Sigmoid colon (tissue), 7 donors: ENCODE data around the gene JDP2. TPM values are rescaled to one million over a fixed set of nuclear protein-coding genes. Genes with fewer than 3 reads are reported as not detected.

Experiments used
- DNase-seq: peaks from one replicate; pipeline ENCODE4 v3.0.0-alpha.2; 2019
- H3K27ac ChIP-seq, 4 donors: fragments of 200-600 bp; sonication (generic); one replicate each; pipeline ENCODE4 v1.5.1; 2016 to 2019; ENCODE audit warnings: mild to moderate bottlenecking in 1 of 4
- H3K27me3 ChIP-seq, 3 donors: fragments of 200-600 bp; sonication (generic); one replicate each; pipeline ENCODE4 v1.5.1; 2019; ENCODE audit warnings: mild to moderate bottlenecking in 1 of 3
- H3K36me3 ChIP-seq, 4 donors: fragments of 200-600 bp; sonication (generic); one replicate each; pipeline ENCODE4 v1.5.1; 2016 to 2019
- H3K4me1 ChIP-seq, 4 donors: fragments of 200-600 bp; sonication (generic); one replicate each; pipeline ENCODE4 v1.5.1; 2017 to 2019
- H3K4me3 ChIP-seq, 4 donors: fragments of 200-600 bp; sonication (generic); one replicate each; pipeline ENCODE4 v1.5.1; 2017 to 2019; ENCODE audit warnings: mild to moderate bottlenecking in 2 of 4, moderate library complexity in 1 of 4
- H3K9me3 ChIP-seq, 4 donors: fragments of 200-600 bp in 3 of 4; sonication (generic) in 3 of 4; one replicate each; pipeline versions ENCODE4 v1.5.1 to v1.6.1; 2013 to 2019
- EP300 ChIP-seq, 4 donors: sonication (generic); formaldehyde crosslinking; IDR thresholded peaks; one replicate each; pipeline ENCODE4 v1.6.1; 2017; ENCODE audit warnings: antibody characterized with exemption in 4 of 4
- POLR2A ChIP-seq, 2 donors: fragments of 450-650 bp; IDR thresholded peaks; one replicate each; pipeline ENCODE4 v1.6.1; 2016; ENCODE audit warnings: antibody characterized with exemption in 2 of 2, mild to moderate bottlenecking in 2 of 2, moderate library complexity in 2 of 2
- POLR2AphosphoS5 ChIP-seq, 4 donors: sonication (generic); formaldehyde crosslinking; IDR thresholded peaks; one replicate each; pipeline ENCODE4 v1.6.1; 2017; ENCODE audit warnings: antibody characterized with exemption in 4 of 4
- WGBS, 2 donors: extraction: QIAGEN DNeasy Blood & Tissue Kit; methylation state at CpG; one replicate each; pipeline ENCODE4 v1.1.7; 2013; 5-methylcytosine and 5-hydroxymethylcytosine counted together
- intact Hi-C: fragments of 100-400 bp; cut with DNase I; formaldehyde crosslinking; loops from one replicate; pipeline ENCODE4 v1.15.1; 2023
- polyA plus RNA-seq, 3 donors: library from polyadenylated mRNA; stranded (reverse); fragments of 200-250 nt; gene quantifications; one replicate each; pipeline ENCODE4 v1.2.3, GENCODE V29; 2013
- total RNA-seq, 4 donors: library from RNA; depleted of rRNA; stranded (reverse); fragments of >200 nt; gene quantifications; one replicate each; pipeline ENCODE4 v1.1.0, GENCODE V29; 2016
- TF ChIP-seq, protein P1 (sequence below), 4 experiments: fragments of 450-650 bp in 3 of 4; fragments of 200-600 bp in 1 of 4; IDR thresholded peaks; one replicate each; pipeline ENCODE4 v1.5.1; 2016 to 2019; ENCODE audit warnings: antibody characterized with exemption in 4 of 4, mild to moderate bottlenecking in 3 of 4, moderate library complexity in 2 of 4
- donor health status: healthy with polysubstance abuse.
- donor health status: Bipolar disorder and iron deficiency.
- donor health status: healthy.

JDP2 gene
- total and polyA plus RNA-seq, 7 donors, result 24.5 to 90.0 (median 54.9) TPM

DNA sequence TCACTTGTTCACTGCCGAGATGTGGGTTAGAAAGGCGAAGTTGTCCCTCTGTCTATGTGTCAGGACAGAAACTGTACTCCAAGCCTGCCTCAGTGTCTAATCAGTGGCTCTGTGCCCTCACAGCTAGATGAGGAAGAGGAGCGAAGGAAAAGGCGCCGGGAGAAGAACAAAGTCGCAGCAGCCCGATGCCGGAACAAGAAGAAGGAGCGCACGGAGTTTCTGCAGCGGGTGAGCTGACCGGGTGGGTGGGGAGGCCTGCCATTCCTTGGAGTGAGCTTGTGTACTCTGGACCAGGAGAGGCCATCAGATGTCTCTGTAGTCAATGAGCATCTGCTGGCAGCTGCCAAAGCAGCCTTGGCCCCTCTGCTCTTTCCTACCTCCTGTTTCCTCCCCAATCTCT is 33.5 kb downstream of the JDP2 start:
- DNase-seq, result peak; percentile 50
- no peak overlapping the region for H3K27ac ChIP-seq
- 96 to 97% methylated on average over 12 of the region's 12 CpGs for WGBS, 2 donors
- peaks cover 0 to 46% (median 43%) of the 10 kb centered on the region in 4 donors for H3K4me1 ChIP-seq
- intact Hi-C loops, result no loop called here
- no peaks in the 10 kb centered on the region for H3K27me3 ChIP-seq
- no peak for TF ChIP-seq POLR2AphosphoS5 (IDR thresholded peaks at IDR 0.05)
- H3K9me3 ChIP-seq, result no peaks in the 10 kb centered on the region
- H3K36me3 ChIP-seq, result peaks cover 0 to 31% (median 18%) of the 10 kb centered on the region in 4 donors
- H3K4me3 ChIP-seq, result no peak overlapping the region

DNA sequence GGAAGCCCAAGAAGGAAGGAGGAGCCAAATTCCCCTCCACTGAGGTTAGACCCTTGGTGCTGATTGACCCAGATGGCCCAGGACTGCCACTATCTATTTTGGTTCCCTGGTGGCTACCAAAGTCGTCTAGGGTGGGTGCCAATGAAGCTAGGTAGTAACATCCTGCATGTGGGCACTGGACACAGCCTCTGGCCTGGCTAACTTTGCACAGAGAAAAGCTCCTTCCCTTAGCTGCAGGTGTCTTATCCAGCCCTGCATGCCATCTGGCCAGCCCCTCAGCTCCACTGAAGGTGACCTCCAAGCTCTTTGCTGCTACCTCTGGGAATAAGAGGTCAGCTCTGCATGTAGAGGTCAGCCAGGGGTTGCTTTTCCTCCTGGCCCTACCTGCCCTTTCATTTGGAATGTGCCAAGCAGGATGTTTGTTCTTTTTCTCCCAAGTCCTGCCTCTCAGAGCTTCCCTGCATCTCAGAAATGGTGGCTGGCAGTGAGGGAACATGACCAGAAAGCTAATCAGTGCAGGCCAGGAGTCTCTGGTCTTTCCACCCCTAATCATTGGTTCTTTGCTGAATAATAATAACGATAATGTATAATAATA is 34.0 kb downstream of the JDP2 start:
- peak; percentile 42 for DNase-seq
- WGBS, 2 donors, result 61 to 82% methylated on average over 2 of the region's 2 CpGs
- TF ChIP-seq, protein P1, sequence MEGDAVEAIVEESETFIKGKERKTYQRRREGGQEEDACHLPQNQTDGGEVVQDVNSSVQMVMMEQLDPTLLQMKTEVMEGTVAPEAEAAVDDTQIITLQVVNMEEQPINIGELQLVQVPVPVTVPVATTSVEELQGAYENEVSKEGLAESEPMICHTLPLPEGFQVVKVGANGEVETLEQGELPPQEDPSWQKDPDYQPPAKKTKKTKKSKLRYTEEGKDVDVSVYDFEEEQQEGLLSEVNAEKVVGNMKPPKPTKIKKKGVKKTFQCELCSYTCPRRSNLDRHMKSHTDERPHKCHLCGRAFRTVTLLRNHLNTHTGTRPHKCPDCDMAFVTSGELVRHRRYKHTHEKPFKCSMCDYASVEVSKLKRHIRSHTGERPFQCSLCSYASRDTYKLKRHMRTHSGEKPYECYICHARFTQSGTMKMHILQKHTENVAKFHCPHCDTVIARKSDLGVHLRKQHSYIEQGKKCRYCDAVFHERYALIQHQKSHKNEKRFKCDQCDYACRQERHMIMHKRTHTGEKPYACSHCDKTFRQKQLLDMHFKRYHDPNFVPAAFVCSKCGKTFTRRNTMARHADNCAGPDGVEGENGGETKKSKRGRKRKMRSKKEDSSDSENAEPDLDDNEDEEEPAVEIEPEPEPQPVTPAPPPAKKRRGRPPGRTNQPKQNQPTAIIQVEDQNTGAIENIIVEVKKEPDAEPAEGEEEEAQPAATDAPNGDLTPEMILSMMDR (IDR thresholded peaks at IDR 0.05), result no peak
- no peak for TF ChIP-seq POLR2AphosphoS5 (IDR thresholded peaks at IDR 0.05)
- no peak for TF ChIP-seq EP300 (IDR thresholded peaks at IDR 0.05)
- TF ChIP-seq POLR2A (IDR thresholded peaks at IDR 0.05), result no peak
- no peaks in the 10 kb centered on the region for H3K27me3 ChIP-seq
- H3K36me3 ChIP-seq, result peaks cover 0 to 31% (median 18%) of the 10 kb centered on the region in 4 donors
- H3K9me3 ChIP-seq, result no peaks in the 10 kb centered on the region
- intact Hi-C loops, result no loop called here
- no peak overlapping the region for H3K27ac ChIP-seq
- H3K4me3 ChIP-seq, result no peak overlapping the region
- H3K4me1 ChIP-seq, result peaks cover 0 to 45% (median 41%) of the 10 kb centered on the region in 4 donors

DNA sequence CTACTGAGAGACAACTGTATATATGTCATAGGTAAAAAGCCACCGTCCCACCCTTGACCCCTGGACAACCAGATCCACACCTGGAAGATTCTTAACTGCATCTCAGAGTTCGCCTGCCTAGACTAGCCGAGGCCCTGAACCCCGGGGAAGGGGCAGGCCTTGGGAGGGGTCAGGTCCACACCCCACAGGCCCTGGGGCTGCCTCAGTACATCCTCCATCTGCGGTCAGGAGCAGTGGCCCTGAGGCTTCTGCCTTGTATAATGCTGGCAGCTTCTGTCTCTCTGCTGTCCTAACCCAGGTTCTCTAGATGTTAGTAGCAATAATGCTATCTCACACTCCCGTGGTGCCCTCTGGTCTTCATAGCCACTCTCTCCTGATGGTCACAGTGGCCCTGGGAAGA is 36.8 kb downstream of the JDP2 start:
- Histone ChIP-seq H3K4me1 (peaks cover 0 to 42% (median 34%) of the 10 kb centered on the region in 4 donors), H3K36me3 (peaks cover 0 to 36% (median 20%) of the 10 kb centered on the region in 4 donors), H3K27me3 (no peaks in the 10 kb centered on the region), H3K27ac (peak overlapping the region; percentile 14 to 79 (median 56)), H3K9me3 (no peaks in the 10 kb centered on the region), H3K4me3 (no peak overlapping the region)
- no peak for DNase-seq
- WGBS, 2 donors, result 85 to 93% methylated on average over 6 of the region's 6 CpGs
- TF ChIP-seq EP300 (IDR thresholded peaks at IDR 0.05) (no peak), POLR2AphosphoS5 (IDR thresholded peaks at IDR 0.05) (no peak), POLR2A (IDR thresholded peaks at IDR 0.05) (no peak)
- TF ChIP-seq, protein P1 (IDR thresholded peaks at IDR 0.05), result no peak
- intact Hi-C loops, result loop anchor here (5.0 kb wide), 1 partner anchor 37 kb away; the partner anchor contains the start of gene JDP2

DNA sequence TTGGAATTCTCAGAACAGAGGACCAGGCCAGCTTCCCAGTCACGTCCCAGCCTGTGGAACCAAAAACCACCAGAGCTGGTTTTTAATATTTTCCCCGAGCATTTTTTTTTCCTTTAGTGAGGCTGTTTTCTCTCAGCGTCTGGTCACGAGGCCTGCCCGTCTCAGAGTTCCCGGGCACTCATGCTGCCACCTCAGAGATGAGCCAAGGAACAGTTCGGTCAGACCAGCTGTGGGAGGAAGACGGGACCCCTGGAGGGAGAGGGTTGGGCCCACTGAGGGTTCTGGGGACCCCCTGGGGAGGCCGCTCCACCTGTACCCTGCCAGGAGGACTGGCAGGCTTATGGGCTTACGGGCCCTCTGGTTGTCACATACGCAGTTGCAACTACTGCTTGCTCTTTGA is 39.9 kb downstream of the JDP2 start:
- peaks cover 0 to 58% (median 42%) of the 10 kb centered on the region in 4 donors for H3K4me1 ChIP-seq
- peak; percentile 65 for DNase-seq
- intact Hi-C loops, result loop anchor here (5.0 kb wide), 1 partner anchor 40 kb away; the partner anchor contains the start of gene JDP2
- peak overlapping the region; percentile 24 to 79 (median 66) for H3K27ac ChIP-seq
- no peaks in the 10 kb centered on the region for H3K27me3 ChIP-seq
- peaks cover 0 to 37% (median 25%) of the 10 kb centered on the region in 4 donors for H3K36me3 ChIP-seq
- no peak overlapping the region for H3K4me3 ChIP-seq
- no peaks in the 10 kb centered on the region for H3K9me3 ChIP-seq
- TF ChIP-seq EP300 (IDR thresholded peaks at IDR 0.05) (no peak), POLR2A (IDR thresholded peaks at IDR 0.05) (no peak), POLR2AphosphoS5 (IDR thresholded peaks at IDR 0.05) (no peak)
- TF ChIP-seq, protein P1 (IDR thresholded peaks at IDR 0.05), result no peak
- WGBS, 2 donors, result 96 to 97% methylated on average over 11 of the region's 11 CpGs

DNA sequence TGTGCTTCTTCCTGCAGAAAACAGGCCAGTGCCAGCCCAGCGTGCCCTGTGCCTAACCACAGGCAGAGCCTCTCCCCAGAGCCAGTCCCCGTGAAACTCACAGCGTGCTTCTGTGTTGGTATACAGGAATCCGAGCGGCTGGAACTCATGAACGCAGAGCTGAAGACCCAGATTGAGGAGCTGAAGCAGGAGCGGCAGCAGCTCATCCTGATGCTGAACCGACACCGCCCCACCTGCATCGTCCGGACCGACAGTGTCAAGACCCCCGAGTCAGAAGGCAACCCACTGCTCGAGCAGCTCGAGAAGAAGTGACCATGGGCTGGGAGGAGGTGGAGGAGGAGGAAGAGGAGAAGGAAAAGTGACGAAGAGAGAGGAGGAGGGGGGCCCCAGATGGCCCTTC is 41.3 kb downstream of the JDP2 start:
- no peaks in the 10 kb centered on the region for H3K27me3 ChIP-seq
- H3K4me1 ChIP-seq, result peaks cover 0 to 58% (median 42%) of the 10 kb centered on the region in 4 donors
- WGBS, 2 donors, result 89 to 92% methylated on average over 16 of the region's 16 CpGs
- peaks cover 0 to 47% (median 20%) of the 10 kb centered on the region in 4 donors for H3K36me3 ChIP-seq
- H3K9me3 ChIP-seq, result no peaks in the 10 kb centered on the region
- H3K4me3 ChIP-seq, result no peak overlapping the region
- peak overlapping the region; percentile 66 to 79 (median 75) for H3K27ac ChIP-seq
- TF ChIP-seq EP300 (IDR thresholded peaks at IDR 0.05) (no peak), POLR2AphosphoS5 (IDR thresholded peaks at IDR 0.05) (no peak), POLR2A (IDR thresholded peaks at IDR 0.05) (no peak)
- TF ChIP-seq, protein P1 (IDR thresholded peaks at IDR 0.05), result no peak
- DNase-seq, result peak; percentile 64
- intact Hi-C loops, result loop anchor here (5.0 kb wide), 1 partner anchor 42 kb away; the partner anchor contains the start of gene JDP2
